Measurements from ENCODE around the gene ATG101.
"Not testable (repeated sequence)": the region's sequence is repeated elsewhere in the genome, so short reads cannot be mapped to it uniquely, and the experiment has no call there.

The ATG101 gene

GRCh38 chr12:52116222-52117125 is 46.7 kb downstream of the ATG101 start:
- DNase-seq = not testable (repeated sequence)

- DNase-seq = not testable (repeated sequence)
Measured at GRCh38 chr12:52117806-52118475, 48.2 kb downstream of the ATG101 start.

GRCh38 chr12:52119398-52120254 is 49.8 kb downstream of the ATG101 start:
- DNase-seq = no peak

- no peak for DNase-seq
Measured at GRCh38 chr12:52120951-52121823, 51.4 kb downstream of the ATG101 start.

- DNase-seq = no peak
Measured at GRCh38 chr12:52121824-52122539, 52.2 kb downstream of the ATG101 start.

- no peak for DNase-seq
Measured at GRCh38 chr12:52122540-52122871, 52.7 kb downstream of the ATG101 start.

- DNase-seq = no peak
Measured at GRCh38 chr12:52122904-52123303, 53.1 kb downstream of the ATG101 start.

- DNase-seq = no peak
Measured at GRCh38 chr12:52123487-52124186, 53.9 kb downstream of the ATG101 start.

- DNase-seq = no peak
Measured at GRCh38 chr12:52125476-52125900, 55.7 kb downstream of the ATG101 start.

- DNase-seq = no peak
Measured at GRCh38 chr12:52126050-52126604, 56.3 kb downstream of the ATG101 start.
